IMR-90 (cell line): Measurements from ENCODE around the gene KCNT2. TPM values are rescaled to one million over a fixed set of nuclear protein-coding genes. Genes with fewer than 3 reads are reported as not detected.

Experiments
- ATAC-seq: fragments of 200-7000 bp; cut with Tn5 transposase; 2 replicates; pipeline ENCODE4 v1.9.1; 2020; ENCODE audit warnings: low read depth, mild to moderate bottlenecking, moderate library complexity
- BruUV-seq: library from RNA; stranded (reverse); fragments of 400-500 nt; replicated peaks from 2 replicates; lab custom pipeline; 2021; lab: Mats Ljungman, UMichigan
- CTCF ChIA-PET: fragments of 300-600 bp; formaldehyde crosslinking; extraction: SDS; loops from one replicate; lab custom pipeline; 2021; ENCODE audit warnings: antibody characterized with exemption; lab: Yijun Ruan, JAX
- POLR2A ChIA-PET: fragments of 300-600 bp; sonication (Branson Sonifier 250); formaldehyde crosslinking; loops from one replicate; lab custom pipeline; 2022; ENCODE audit warnings: antibody characterized with exemption; ENCODE audit not compliant: unreplicated experiment; lab: Charles Lee
- DNase-seq: peaks from one replicate; pipeline ENCODE4 v3.0.0; 2013
- H2AFZ ChIP-seq: replicated peaks from 2 replicates; pipeline ENCODE3; 2013; ENCODE audit warnings: low read length, mild to moderate bottlenecking; ENCODE audit not compliant: poor library complexity
- H2AK5ac ChIP-seq: 2 replicates; pipeline ENCODE4 v1.6.1; 2013; ENCODE audit warnings: low read depth, low read length, inconsistent platforms
- H2AK9ac ChIP-seq: replicated peaks from 2 replicates; pipeline ENCODE3; 2013; ENCODE audit warnings: mild to moderate bottlenecking, low read depth, low read length, moderate library complexity; ENCODE audit not compliant: poor library complexity
- H2BK120ac ChIP-seq: 2 replicates; pipeline ENCODE4 v1.6.1; 2013; ENCODE audit warnings: low read depth, low read length, inconsistent platforms
- H2BK15ac ChIP-seq: 3 replicates; pipeline ENCODE4 v1.6.1; 2013; ENCODE audit warnings: low read depth, low read length, inconsistent platforms
- H2BK20ac ChIP-seq: 2 replicates; pipeline ENCODE4 v1.6.1; 2013; ENCODE audit warnings: low read depth, mild to moderate bottlenecking, inconsistent platforms, low read length, moderate library complexity
- H2BK5ac ChIP-seq: 2 replicates; pipeline ENCODE4 v1.6.1; 2013; ENCODE audit warnings: mild to moderate bottlenecking, low read depth, low read length, inconsistent platforms; ENCODE audit not compliant: poor library complexity, severe bottlenecking
- H3K14ac ChIP-seq: replicated peaks from 2 replicates; pipeline ENCODE4 v1.6.1; 2013; ENCODE audit warnings: low read depth, low read length, inconsistent platforms
- H3K18ac ChIP-seq: 2 replicates; pipeline ENCODE4 v1.6.1; 2013; ENCODE audit warnings: low read depth, low read length, control low read depth
- H3K23ac ChIP-seq: 2 replicates; pipeline ENCODE4 v1.6.1; 2013; ENCODE audit warnings: low read depth, low read length, inconsistent platforms
- H3K27ac ChIP-seq: 2 replicates; pipeline ENCODE4 v1.5.1; 2013; ENCODE audit warnings: mild to moderate bottlenecking, control low read depth, low read length; ENCODE audit not compliant: insufficient read depth
- H3K27me3 ChIP-seq: 2 replicates; pipeline ENCODE4 v1.6.1; 2013; ENCODE audit warnings: low read length; ENCODE audit not compliant: control insufficient read depth, insufficient read depth
- H3K36me3 ChIP-seq: 2 replicates; pipeline ENCODE4 v1.6.1; 2013; ENCODE audit warnings: low read length, mixed read lengths; ENCODE audit not compliant: control insufficient read depth, insufficient read depth
- H3K4ac ChIP-seq: 2 replicates; pipeline ENCODE4 v1.6.1; 2013; ENCODE audit warnings: low read depth, low read length, inconsistent platforms
- H3K4me1 ChIP-seq: 2 replicates; pipeline ENCODE4 v1.6.1; 2013; ENCODE audit warnings: low read length, mixed read lengths; ENCODE audit not compliant: control insufficient read depth, insufficient read depth
- H3K4me2 ChIP-seq: 2 replicates; pipeline ENCODE4 v1.6.1; 2013; ENCODE audit warnings: low read depth, mild to moderate bottlenecking, control low read depth, low read length, moderate library complexity
- H3K4me3 ChIP-seq: 2 replicates; pipeline ENCODE4 v1.5.1; 2013; ENCODE audit warnings: low read depth, mild to moderate bottlenecking, control low read depth, low read length, moderate library complexity; ENCODE audit not compliant: insufficient read depth
- H3K56ac ChIP-seq: 2 replicates; pipeline ENCODE4 v1.6.1; 2013; ENCODE audit warnings: low read length, inconsistent platforms; ENCODE audit not compliant: insufficient read depth; ENCODE audit errors: extremely low read depth
- H3K79me1 ChIP-seq, 2 experiments: 2 replicates each; pipeline ENCODE4 v1.6.1; 2013; ENCODE audit warnings: low read length in 2 of 2, inconsistent platforms in 1 of 2, low read depth in 1 of 2
- H3K9ac ChIP-seq: 2 replicates; pipeline ENCODE4 v1.6.1; 2013; ENCODE audit warnings: low read depth, low read length, control low read depth
- H3K9me1 ChIP-seq: 2 replicates; pipeline ENCODE4 v1.6.1; 2013; ENCODE audit warnings: low read length, inconsistent platforms; ENCODE audit not compliant: insufficient read depth
- H3K9me3 ChIP-seq: 2 replicates; pipeline ENCODE4 v1.6.1; 2013; ENCODE audit warnings: low read length; ENCODE audit not compliant: control insufficient read depth, insufficient read depth
- H4K20me1 ChIP-seq: 2 replicates; pipeline ENCODE4 v1.6.1; 2013; ENCODE audit warnings: low read length, inconsistent platforms; ENCODE audit not compliant: insufficient read depth
- H4K5ac ChIP-seq: 2 replicates; pipeline ENCODE4 v1.6.1; 2013; ENCODE audit warnings: mild to moderate bottlenecking, low read depth, low read length, control low read depth
- H4K8ac ChIP-seq, 2 experiments: 2 replicates each; pipeline ENCODE4 v1.6.1; 2013; ENCODE audit warnings: low read depth in 2 of 2, low read length in 2 of 2, control low read depth in 1 of 2, inconsistent platforms in 1 of 2
- H4K91ac ChIP-seq: 2 replicates; pipeline ENCODE4 v1.6.1; 2013; ENCODE audit warnings: low read depth, low read length, inconsistent platforms; ENCODE audit not compliant: insufficient read depth
- BHLHE40 ChIP-seq: fragments of 150-350 bp; IDR thresholded peaks from 2 replicates; pipeline ENCODE4 v1.6.1; 2016; ENCODE audit warnings: mild to moderate bottlenecking, low read depth, low read length
- CEBPB ChIP-seq: IDR thresholded peaks from 2 replicates; pipeline ENCODE4 v1.6.1; 2012; ENCODE audit warnings: low read depth, low read length, improper control_type of control experiment
- CHD1 ChIP-seq: IDR thresholded peaks from 2 replicates; pipeline ENCODE4 v1.6.1; 2012; ENCODE audit warnings: low read depth, low read length, improper control_type of control experiment
- CTCF ChIP-seq: conservative IDR thresholded peaks from 2 replicates; pipeline ENCODE4 v1.5.1; 2012; ENCODE audit warnings: mild to moderate bottlenecking, low read depth, low read length, improper control_type of control experiment
- ELK1 ChIP-seq: fragments of 150-350 bp; IDR thresholded peaks from 2 replicates; pipeline ENCODE4 v1.6.1; 2016; ENCODE audit warnings: low read depth, mild to moderate bottlenecking, low read length, moderate library complexity, borderline replicate concordance
- FOS ChIP-seq: fragments of 150-350 bp; IDR thresholded peaks from 2 replicates; pipeline ENCODE4 v1.6.1; 2016; ENCODE audit warnings: low read depth, low read length
- MAFK ChIP-seq: IDR thresholded peaks from 2 replicates; pipeline ENCODE4 v1.6.1; 2012; ENCODE audit warnings: low read depth, low read length, improper control_type of control experiment
- MAZ ChIP-seq: IDR thresholded peaks from 2 replicates; pipeline ENCODE4 v1.6.1; 2012; ENCODE audit warnings: low read depth, mild to moderate bottlenecking, low read length, improper control_type of control experiment, moderate library complexity, borderline replicate concordance
- MXI1 ChIP-seq: IDR thresholded peaks from 2 replicates; pipeline ENCODE4 v1.6.1; 2012; ENCODE audit warnings: low read depth, mild to moderate bottlenecking, low read length, moderate library complexity, borderline replicate concordance
- NFE2L2 ChIP-seq: fragments of 150-350 bp; IDR thresholded peaks from 2 replicates; pipeline ENCODE4 v1.6.1; 2016; ENCODE audit warnings: low read depth, mild to moderate bottlenecking, low read length
- POLR2A ChIP-seq: IDR thresholded peaks from 2 replicates; pipeline ENCODE4 v1.6.1; 2012; ENCODE audit warnings: mild to moderate bottlenecking, low read depth, low read length
- RAD21 ChIP-seq: IDR thresholded peaks from 2 replicates; pipeline ENCODE4 v1.6.1; 2012; ENCODE audit warnings: low read length, improper control_type of control experiment
- RCOR1 ChIP-seq: IDR thresholded peaks from 2 replicates; pipeline ENCODE4 v1.6.1; 2012; ENCODE audit warnings: mild to moderate bottlenecking, low read length, improper control_type of control experiment; ENCODE audit not compliant: insufficient replicate concordance
- RFX5 ChIP-seq: IDR thresholded peaks from 2 replicates; pipeline ENCODE4 v1.8.0; 2012; ENCODE audit warnings: low read depth, mild to moderate bottlenecking, low read length, moderate library complexity
- SMC3 ChIP-seq: fragments of 150-350 bp; IDR thresholded peaks from 2 replicates; pipeline ENCODE4 v1.6.1; 2016; ENCODE audit warnings: low read depth, mild to moderate bottlenecking, antibody characterized with exemption, low read length, moderate library complexity
- USF2 ChIP-seq: fragments of 150-350 bp; IDR thresholded peaks from 2 replicates; pipeline ENCODE4 v1.6.1; 2017; ENCODE audit warnings: mild to moderate bottlenecking, antibody characterized with exemption, low read length, low read depth
- WGBS, 2 experiments: methylation state at CpG; one replicate each; pipeline versions ENCODE4 v1.1.5 to v1.1.7; 2013; ENCODE audit warnings: missing lambda C conversion rate in 2 of 2; ENCODE audit not compliant: insufficient read length in 1 of 2; ENCODE audit errors: extremely low coverage in 2 of 2; 5-methylcytosine and 5-hydroxymethylcytosine counted together
- dilution Hi-C: fragments of 300-500 bp; cut with HindIII; formaldehyde crosslinking; loops from one replicate; pipeline ENCODE4 v1.14.3; 2018; ENCODE audit warnings: low sequenced_read_pairs; ENCODE audit not compliant: unreplicated experiment
- in situ Hi-C: fragments of 300-500 bp; cut with MboI; formaldehyde crosslinking; loops from 3 replicates; pipeline ENCODE4 v1.14.3; 2019; ENCODE audit warnings: low sequenced_read_pairs, inconsistent platforms, mixed read lengths
- intact Hi-C: fragments of 100-400 bp; cut with micrococcal nuclease; formaldehyde crosslinking; loops from 2 replicates; pipeline ENCODE4 v1.10.0; 2022
- polyA plus RNA-seq, 3 experiments: library from polyadenylated mRNA; depleted of rRNA; stranded (reverse); fragments of >200 nt; gene quantifications; 2 replicates each; pipeline ENCODE4 v1.2.3, GENCODE V29; 2012; ENCODE audit warnings: low replicate concordance in 1 of 3
- total RNA-seq: library from RNA; depleted of rRNA; stranded (reverse); fragments of >200 nt; gene quantifications from 2 replicates; pipeline ENCODE4 v1.2.3, GENCODE V29; 2012

KCNT2 gene
- total and polyA plus RNA-seq, 2 of the 4 experiments (the other 2 are of a cell fraction), result 0.22 to 0.72 TPM

- H3K36me3 ChIP-seq, result no peaks in the 10 kb centered on the region
- H3K56ac ChIP-seq, result no peak overlapping the region
- no peak overlapping the region for H3K27ac ChIP-seq
- no peak for ATAC-seq
- no peak overlapping the region for H4K91ac ChIP-seq
- no peak overlapping the region for H2AK9ac ChIP-seq
- H3K4me2 ChIP-seq, result no peak overlapping the region
- intact Hi-C loops (no loop called here), in situ Hi-C loops (no loop called here), dilution Hi-C loops (no loop called here)
- H3K23ac ChIP-seq, result no peak overlapping the region
- H3K18ac ChIP-seq, result no peak overlapping the region
- no peak overlapping the region for H4K8ac ChIP-seq
- no peak overlapping the region for H3K4me3 ChIP-seq
- no CpG with 5 or more reads among the region's 2 CpGs for WGBS, 2 experiments
- no peak for DNase-seq
- no peak overlapping the region for H3K14ac ChIP-seq
- no peak overlapping the region for H4K5ac ChIP-seq
- no peaks in the 10 kb centered on the region for H3K79me1 ChIP-seq
- no peak overlapping the region for H2BK120ac ChIP-seq
- no peak overlapping the region for H2BK5ac ChIP-seq
- H3K27me3 ChIP-seq, result no peaks in the 10 kb centered on the region
- no peak overlapping the region for H2BK20ac ChIP-seq
- no peak overlapping the region for H3K4ac ChIP-seq
- ChIA-PET POLR2A (no interaction called here), CTCF (no interaction called here)
- H2BK15ac ChIP-seq, result no peak overlapping the region
- H3K4me1 ChIP-seq, result no peaks in the 10 kb centered on the region
- no peaks in the 10 kb centered on the region for H3K9me1 ChIP-seq
- no peak overlapping the region for H2AFZ ChIP-seq
- TF ChIP-seq SMC3 (no peak), USF2 (no peak), MXI1 (no peak), RFX5 (no peak), CEBPB (no peak), RCOR1 (no peak), FOS (no peak), CTCF (no peak), ELK1 (no peak), CHD1 (no peak), NFE2L2 (no peak), MAZ (no peak), MAFK (no peak), BHLHE40 (no peak), RAD21 (no peak), POLR2A (no peak)
- no peaks in the 10 kb centered on the region for H4K20me1 ChIP-seq
- H3K9me3 ChIP-seq, result no peaks in the 10 kb centered on the region
- no peak overlapping the region for H2AK5ac ChIP-seq
- BruUV-seq, result no TSS peak
- no peak overlapping the region for H3K9ac ChIP-seq
Observed at GRCh38 chr1:196598942-196599748, 9.1 kb downstream of the KCNT2 start.
